HG03342 (cell line): ENCODE results near the gene SCARF2.
"Not testable (repeated sequence)": the region's sequence is repeated elsewhere in the genome, so short reads cannot be mapped to it uniquely, and the experiment has no call there.

Experiments used
- ATAC-seq: cut with Tn5 transposase; IDR thresholded peaks from one replicate; pipeline ENCODE4 v1.9.1; 2021; ENCODE audit warnings: mild to moderate bottlenecking, moderate library complexity; ENCODE audit not compliant: unreplicated experiment

The SCARF2 gene

DNA sequence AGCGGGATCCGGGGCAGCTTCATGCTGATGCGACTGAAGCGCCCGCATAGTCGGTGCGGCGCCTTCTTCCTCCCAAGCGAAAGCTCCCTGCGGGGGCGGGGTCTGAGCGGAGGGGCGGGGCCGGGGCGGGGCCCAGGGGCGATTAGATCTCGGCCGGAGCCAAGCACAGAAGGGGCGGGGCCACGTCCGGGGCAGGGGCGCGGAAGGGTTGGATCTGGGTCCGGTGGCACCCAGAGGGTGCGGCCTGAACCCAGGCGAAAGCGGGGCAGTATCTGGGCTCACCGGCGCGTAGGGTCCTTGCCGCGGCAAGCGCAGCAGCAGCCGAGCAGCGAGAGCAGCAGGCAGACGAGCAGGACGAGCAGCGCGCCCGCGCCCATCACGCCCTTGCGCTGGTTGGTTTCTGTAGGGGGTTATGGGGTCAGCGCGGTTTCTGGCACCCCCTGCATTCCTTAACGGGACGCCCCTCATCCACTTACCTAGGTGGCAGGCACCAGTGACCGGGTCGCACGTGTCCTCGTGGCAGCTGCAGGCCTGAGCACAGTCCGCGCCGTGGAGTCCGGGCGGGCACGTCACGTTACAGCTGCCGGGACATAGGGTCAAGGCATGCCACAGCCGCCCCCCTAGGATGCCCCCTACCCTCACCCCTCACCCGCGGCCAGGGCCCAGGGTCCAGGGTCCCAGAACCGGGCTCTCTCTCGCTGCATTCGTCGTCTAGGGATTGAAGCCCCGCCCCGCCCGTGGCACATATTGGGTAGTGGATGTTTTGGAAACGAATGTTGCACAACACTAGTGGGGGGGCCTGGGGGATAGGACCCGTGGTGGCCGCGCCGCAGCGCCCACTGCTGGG is 8.1 kb downstream of the SCARF2 start:
- no peak for ATAC-seq

DNA sequence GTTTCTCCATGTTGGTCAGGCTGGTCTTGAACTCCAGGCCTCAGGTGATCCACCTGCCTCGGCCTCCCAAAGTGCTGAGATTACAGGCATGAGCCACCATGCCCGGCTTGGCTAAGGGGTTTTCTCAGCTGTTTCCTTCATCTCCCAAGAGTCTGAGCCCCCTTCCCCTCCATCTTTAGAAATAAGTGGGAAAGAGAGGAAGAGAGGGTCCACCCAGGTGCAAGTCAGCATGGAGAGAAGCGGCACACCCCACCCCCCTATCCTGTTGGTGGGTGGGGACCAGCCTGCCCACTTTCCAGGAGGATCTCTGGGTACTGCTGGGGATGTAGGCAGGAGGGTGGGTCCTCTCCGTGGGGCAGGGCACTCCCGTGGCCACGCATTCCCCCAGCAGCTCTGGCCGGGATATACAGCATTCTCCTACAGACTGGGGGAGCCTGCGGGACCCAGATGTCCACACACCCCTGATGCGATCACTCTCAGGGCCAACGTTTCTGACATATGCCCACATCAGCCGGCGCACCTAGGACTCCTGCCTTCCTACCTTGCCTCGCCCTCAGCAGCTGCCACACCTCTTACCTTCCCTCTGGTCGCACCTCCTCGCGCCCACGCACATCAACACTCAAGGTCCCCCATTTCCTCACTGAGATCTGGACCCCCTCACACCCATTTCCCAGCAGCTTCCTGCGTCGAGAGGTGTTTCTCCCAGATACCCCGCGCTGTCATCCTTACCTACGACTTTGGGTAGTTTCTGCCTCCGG is 8.9 kb downstream of the SCARF2 start:
- ATAC-seq, result no peak

DNA sequence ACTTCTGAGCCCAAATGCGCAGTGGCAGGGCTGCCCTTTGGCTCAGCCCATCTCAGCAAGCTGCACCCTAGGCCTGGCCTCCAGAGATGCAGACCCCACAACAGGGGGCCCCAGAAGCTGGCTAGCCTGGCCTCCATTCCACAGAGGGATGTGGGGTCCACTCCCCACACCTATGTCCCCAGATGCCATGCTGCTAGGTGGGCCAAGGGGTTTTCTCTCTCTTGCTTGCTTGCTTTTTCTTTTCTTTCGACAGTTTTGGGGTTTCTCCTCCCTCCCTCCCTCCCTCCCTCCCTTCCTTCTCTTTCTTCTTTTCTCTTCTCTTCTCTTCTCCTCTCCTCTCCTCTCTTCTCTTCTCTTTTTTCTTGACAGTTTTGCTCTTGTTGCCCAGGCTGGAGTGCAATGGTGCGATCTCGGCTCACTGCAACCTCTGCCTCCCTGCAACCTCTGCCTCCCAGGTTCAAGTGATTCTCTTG is 9.6 kb downstream of the SCARF2 start:
- no peak for ATAC-seq

DNA sequence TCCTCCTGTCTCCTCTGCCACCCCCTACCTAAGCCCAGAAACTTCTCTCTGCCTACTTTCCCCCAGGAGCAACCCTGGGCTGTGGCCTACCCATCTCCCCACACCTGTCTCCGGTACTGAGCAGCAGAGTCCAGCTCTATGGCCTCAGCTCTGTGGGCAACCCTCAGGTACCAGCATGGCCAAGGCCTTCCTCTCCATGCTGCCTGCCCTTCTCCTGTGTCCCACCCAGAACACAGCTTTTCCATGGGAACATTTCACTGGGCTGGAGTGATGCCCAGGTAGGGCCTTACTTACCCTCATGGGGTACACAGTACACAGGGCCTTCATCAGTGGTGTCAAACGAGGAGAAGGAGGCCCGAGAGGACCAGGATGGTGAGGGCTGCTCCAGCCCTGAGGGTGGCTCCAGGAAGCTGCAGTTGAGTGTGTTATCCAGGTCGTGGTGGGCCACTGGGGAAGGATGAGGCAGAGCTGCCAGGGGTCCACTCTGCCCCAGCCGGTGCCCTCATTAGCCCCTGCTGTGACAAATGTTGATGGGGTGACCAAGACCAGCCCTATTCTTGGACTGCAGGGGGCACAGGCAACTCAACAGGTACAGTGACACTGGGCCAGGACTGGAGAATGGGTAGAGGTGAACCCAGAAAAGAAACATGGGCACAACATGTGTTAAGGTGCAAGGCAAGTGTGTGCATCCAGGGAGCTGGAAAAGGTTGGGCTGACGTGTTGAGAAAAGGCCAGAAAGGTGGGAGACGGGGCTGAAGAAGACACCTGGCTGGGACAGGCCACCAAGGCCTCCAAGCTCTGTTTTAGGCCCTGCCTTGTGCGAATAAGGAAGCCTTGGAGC is 10.3 kb downstream of the SCARF2 start:
- ATAC-seq, result no peak

DNA sequence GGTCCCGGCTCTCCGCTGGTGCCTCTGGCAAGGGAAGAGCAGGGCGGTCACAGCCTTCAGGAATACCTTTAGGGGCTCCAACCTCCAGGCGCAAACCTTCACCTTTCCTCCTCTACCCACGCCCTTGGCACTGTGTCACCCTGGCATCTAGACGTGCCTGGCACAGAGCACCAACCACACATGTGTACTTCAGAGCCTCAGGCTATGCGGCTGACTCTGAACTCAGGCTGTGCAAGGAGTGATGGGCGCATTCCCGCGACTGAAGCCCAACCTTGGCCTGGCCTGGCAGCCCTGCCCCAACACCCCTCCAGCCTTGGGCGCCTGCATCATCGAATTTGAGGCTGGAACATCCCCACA is 11.4 kb downstream of the SCARF2 start:
- ATAC-seq, result no peak

DNA sequence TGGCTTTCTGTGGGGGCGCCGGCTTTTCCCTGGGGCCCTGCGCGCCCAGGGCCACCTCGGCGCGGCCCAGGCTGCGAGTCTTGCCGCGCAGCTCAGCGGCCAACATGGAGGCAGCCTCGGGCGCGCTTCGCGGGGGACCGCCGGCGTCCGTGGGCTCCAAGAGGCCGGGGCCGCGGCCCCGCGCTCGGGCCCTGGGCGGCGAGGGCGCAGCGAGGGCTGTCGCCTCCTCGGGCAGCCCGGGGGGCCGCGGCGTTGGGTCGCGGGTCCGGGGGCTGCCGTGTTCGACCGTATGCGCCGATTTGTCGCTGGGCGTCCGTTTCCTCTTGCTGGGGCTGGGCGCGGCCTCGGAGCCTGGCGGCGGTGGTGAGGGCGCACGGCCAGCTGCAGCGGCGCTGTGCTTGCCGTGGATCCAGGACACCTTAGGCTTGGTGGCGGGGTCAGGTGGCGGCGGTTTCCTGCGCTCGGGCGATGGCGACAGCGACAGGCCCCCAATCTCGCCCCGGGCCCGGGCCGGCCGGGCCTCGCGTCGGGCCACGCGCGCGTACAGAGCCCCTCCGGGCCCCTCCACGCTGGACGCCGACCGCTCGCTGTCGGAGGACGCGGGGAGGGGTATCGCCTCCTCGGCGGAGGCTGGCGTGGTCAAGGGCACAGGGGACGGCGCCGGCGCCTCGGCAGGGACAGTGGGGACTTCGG is 11.9 kb downstream of the SCARF2 start:
- no peak for ATAC-seq

DNA sequence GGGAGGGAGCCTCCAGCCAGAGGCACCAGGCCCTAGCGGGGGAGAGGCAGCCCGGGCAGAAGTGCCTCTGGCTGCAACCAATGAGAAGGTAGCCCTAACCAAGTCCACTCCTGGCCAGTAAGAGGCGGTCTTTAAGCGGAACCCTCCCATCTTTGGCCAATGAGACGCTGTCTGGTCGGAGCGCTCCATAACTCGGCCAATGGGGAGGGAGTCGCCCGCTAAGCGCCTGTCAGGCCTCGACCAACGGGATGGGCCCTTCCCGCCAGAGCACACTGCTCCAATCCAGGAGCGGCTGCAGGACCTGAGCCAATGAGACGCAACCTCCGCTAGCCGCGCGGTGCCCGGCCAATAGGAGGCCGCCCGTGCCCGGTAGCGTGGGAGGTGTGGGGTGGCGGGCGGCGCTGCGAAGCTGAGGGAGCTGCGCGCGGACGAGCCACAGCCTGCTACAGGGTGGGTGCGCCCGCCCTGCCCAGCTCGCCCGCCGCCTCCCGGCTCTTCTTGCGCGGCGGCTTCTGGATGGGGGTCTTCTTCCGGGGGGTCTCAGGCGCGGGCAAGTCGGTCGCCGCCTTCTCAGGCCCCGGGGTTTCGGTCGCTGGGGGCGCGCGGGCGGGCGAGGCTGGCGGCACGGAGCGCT is 12.6 kb downstream of the SCARF2 start:
- no peak for ATAC-seq

DNA sequence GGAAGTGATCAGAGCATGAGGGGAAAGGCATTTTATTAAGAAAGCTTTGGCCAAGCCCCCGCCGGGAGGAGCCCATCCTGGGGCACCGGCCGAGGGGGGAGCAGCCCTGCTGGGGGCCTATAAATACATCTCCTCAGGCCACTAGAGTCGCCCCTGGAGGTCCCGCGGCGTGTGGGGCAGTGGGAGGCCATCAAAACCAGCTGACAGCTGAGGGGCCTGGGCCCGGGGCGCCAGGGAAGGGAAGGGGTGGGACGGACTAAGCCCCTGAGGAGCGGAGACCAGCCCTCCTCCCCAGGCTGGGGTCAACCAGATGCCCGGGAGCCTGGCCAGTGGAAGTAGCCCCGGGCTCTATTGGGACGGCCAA is 13.1 kb downstream of the SCARF2 start:
- no peak for ATAC-seq

DNA sequence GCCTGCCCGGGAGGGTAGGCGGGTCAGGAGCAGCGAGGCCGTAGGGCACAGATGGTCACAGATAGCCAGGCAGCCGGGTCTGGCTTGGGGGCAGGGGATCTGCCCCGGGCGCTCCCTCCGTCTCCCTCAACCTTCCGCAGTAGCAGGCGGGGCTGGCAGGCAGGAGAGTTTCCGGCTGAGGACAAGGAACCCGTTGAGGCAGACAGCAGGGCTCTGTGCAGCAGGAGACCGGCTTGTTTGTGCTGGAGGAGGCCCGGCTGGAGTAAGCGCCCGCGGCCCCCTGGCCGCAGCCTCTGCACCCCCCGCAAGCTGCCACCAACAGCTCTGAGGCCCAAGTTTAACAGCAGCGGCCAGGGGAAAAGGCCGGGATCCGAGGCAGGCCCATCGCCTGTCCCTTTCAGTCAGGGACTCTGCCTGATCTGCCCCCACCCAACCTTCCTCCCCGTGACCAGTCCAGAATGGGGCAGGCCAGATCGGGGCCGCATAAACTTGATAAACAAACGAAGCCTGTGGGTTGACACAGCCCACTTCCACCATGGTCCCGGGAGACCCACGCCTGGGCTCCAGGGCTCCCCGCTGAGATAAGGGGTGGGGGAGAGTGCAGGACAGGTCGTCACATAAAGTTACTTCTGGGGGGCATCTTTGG is 13.6 kb downstream of the SCARF2 start:
- ATAC-seq, result no peak

DNA sequence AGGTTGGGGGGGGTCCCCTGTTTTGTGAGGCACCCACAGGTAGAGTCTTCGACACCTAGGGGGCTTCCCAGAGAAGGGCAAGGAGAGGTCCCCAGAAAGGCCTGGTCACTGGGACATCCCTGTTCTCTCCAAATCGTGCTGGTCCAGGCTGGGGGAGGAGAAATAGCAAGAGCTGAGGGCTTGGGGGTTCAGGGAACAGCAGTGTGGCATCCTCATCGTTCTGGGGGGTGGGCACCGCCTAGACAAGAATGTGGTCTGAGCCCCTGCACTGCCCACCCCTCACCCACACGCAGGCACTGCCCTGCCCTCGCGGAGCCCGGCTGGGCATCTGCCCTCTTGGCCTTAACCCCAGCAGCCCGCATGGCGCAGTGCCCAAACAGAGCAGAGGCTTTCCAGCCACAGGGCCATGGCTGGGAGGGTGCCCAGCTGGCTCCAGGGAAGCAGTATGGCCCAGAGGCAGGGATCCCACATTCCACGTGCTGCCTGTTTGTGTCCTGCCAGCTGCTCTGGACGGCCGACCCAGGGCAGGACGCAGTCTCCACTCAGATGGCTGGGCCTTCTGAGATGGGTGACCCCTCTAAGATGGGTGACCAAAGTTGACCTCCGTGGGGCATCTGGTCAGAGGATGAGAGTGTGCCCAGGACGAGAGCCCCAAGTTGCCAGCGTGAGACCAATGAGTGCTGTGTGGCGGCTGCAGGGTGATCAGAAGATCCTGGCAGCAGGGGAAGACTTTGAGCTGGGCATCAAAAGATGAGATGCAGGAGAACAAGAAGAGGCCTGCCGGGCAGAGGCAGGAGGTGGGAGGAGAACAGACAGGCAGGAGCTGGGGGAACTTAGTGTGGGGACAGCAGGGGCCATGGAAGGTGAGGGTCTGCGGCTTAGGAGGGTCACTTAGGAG is 14.4 kb downstream of the SCARF2 start:
- ATAC-seq, result no peak

DNA sequence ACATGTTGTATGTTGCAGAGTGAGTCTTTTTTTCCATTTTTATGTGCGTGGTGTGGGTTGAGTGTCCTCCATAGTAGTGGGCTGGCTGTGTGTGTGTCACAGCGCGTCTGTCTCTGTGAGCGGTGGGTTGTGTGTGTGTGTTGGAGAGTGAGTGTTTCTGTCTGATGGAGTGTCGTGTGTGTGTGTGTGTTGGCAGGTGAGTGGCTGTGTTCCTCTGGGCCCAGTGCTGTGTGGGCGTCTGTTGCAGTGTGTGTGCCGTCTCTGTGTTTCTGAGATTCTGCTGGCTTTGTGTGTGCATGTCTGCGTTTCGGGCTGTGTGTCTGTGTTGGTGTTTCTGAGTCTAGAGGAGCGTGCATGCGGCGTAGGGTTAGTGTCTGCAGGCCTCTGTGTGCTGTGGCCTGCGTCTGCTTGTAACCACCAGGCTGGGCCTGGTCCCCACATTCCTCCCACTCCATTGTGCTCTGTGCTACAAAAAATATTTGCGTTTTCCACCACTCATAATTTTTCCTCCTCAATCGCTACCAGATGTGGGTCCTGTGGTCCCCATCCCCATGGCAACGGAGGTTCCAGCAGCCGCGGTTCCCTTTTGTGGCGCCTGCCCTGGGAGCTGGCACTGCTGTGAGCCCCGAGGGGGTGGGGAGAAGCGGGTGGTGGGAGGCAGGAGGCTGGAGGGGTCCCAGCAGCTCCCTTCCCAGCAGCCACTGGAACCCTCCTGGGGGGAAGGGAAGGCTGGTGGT is 15.2 kb downstream of the SCARF2 start:
- ATAC-seq, result no peak

DNA sequence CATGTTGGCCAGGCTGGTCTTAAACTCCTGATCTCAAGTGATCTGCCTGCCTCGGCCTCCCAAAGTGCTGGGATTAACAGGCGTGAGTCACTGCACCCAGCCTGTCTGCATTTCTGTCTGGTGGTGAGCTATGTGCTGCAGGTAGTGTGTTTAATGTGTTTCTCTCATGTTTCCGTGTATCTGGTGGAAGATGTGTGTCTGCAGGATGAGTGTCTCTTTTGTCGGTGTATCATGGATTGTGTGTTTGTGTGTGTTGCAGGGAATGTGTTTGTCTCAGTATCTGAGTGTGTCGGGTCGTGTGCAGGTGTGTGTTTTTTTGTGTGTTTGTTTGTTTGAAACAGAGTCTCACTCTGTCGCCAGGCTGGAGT is 16.1 kb downstream of the SCARF2 start:
- no peak for ATAC-seq

DNA sequence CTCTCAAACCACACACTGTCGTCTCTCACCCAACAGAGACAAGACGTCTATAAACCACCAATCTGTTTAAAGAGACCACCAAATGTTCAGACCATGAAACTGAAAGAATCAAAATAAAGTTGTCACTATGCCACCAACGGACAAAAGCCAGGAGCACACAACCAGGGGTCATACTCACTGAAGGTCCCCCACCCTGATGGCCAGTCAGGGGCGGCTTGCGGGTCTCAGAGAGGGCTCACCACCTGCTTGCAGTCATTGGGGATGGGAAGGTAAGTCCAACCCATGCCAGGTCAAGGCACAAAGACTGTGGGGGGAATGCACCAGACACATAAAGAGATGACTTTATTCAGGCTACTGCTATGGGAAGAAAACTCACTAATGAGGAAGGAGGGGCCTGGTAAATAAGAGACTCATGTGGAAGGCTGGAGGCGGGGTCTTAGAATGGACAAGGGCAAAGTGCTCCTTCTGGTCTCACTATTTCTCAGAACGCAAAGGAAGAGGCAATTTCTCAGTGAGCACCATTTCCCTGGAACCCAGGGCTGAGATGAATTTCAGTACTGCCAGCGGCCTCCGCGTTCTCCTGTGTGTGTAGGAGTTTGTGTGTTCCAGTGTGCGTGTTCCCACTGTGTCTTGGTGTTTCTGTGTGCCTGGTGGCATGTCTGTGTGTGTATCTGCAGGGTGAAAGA is 17.3 kb downstream of the SCARF2 start:
- no peak for ATAC-seq

DNA sequence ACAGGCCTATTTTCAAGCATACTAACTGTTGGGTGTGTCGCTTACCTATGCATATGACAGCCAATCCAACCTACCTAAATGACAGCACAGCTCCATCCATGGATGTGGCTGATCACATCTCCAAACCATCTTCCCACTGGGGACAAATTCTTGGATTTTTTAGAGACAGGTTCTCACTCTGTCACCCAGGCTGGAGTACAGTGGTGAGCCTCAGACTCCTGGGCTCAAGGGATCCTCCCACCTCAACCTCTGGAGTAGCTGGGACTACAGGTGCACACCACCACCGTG is 18.0 kb downstream of the SCARF2 start:
- no peak for ATAC-seq

DNA sequence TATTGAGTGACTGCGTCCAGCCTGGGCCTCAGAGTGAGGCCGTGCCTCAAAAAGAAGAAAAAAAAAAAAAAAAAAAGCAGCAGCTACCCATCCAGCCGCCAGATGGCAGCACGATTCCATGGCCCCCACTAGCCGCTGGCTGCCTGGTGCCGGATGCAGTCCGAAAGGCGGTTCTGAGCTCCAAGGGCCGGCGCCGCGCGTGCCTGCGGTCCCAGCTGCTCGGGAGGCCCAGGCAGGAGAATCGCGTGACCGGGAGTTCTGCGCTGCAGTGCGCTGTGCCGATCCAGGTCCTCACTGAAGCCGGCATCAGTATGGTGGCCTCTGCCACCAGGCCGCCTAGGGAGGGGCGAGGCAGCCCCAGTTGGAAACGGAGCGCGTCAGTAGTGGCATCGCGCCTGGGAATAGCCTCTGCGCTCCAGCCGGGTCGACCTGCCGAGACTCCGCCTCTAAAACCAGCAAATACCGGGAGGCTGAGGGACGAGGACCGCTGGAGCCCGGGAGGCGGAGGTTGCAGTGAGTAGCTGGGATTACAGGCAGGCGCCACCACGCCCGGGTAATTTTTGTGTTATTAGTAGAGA is 19.3 kb downstream of the SCARF2 start:
- no peak for ATAC-seq

DNA sequence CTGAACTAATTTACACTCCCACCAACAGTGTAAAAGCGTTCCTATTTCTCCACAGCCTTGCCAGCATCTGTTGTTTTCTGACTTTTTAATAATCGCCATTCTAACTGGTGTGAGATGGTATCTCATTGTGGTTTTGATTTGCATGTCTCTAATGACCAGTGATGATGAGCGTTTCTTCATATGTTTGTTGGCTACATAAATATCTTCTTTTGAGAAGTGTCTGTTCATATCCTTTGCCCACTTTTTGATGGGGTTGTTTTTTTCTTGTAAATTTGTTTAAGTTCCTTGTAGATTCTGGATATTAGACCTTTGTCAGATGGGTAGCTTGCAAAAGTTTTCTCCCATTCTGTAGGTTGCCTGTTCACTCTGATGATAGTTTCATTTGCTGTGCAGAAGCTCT is 21.9 kb downstream of the SCARF2 start:
- ATAC-seq, result not testable (repeated sequence)

DNA sequence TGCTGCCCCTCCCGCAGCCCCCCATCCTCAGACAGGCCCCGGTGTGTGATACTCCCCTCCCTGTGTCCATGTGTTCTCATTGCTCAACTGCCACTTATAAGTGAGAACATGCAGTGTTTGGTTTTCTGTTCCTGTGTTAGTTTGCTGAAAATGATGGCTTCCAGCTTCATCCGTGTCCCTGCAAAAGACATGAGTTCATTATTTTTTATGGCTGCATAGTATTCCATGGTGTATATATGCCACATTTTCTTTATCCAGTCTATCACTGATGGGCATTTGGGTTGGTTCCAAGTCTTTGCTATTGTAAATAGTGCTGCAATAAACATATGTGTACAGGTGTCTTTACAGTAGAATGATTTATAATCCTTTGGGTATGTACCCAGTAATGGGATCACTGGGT is 22.4 kb downstream of the SCARF2 start:
- ATAC-seq, result not testable (repeated sequence)

DNA sequence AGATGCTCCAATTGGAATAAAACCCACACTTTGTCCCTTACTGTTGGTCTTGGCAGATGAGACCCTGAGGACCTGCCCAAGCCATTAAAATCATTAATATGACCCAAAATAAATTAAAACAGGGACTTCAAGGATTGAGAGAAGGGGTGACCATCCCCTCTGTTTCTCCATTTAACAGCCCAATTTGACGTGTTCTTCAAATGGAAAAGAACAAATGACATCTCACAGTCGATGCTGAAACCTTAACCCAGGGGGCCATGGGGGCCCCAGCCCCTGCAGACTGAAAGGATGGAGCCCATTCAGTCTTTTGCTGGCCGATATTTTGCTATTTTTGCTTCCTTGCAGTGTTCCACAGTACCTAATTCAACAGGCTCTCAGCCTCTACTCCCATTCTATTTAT is 23.2 kb downstream of the SCARF2 start:
- no peak for ATAC-seq
